ENCODE data around the gene BANP. TPM values are rescaled to one million over a fixed set of nuclear protein-coding genes. Genes with fewer than 3 reads are reported as not detected.
A peak's percentile ranks its signal among the peaks of the same experiment; 100 is the strongest.
"Not testable (repeated sequence)": the region's sequence is repeated elsewhere in the genome, so short reads cannot be mapped to it uniquely, and the experiment has no call there.

Gene BANP
- total and polyA plus RNA-seq, 2 experiments from 2014 or later = 14.8 TPM

GRCh38 chr16:88087517-88087877 is 136.3 kb downstream of the BANP start:
- in situ Hi-C loops (cut with MboI) = no loop called here
- H3K79me2 ChIP-seq (ENCODE audit: insufficient read depth) = no peaks in the 10 kb centered on the region
- no peak overlapping the region for H3K9ac ChIP-seq
- no peaks in the 10 kb centered on the region for H3K9me3 ChIP-seq (ENCODE audit: low read depth)
- H3K36me3 ChIP-seq (ENCODE audit: low read depth) = no peaks in the 10 kb centered on the region
- H3K4me1 ChIP-seq (ENCODE audit: insufficient read depth) = peaks cover 3% of the 10 kb centered on the region; the same call in 1 of the 2 replicates
- no peak overlapping the region for H2AFZ ChIP-seq
- TF ChIP-seq EZH2 (IDR thresholded peaks at IDR 0.05; ENCODE audit: insufficient read depth, poor library complexity, severe bottlenecking) (no peak), EZH2phosphoT487 (IDR thresholded peaks at IDR 0.05; ENCODE audit: insufficient read depth, low read depth) (peak; percentile 84; the same call in 1 of the 2 replicates)
- H3K4me2 ChIP-seq (ENCODE audit: unreplicated experiment) = no peak overlapping the region
- no peak for DNase-seq
- peaks cover 41% of the 10 kb centered on the region for H3K27me3 ChIP-seq (replicated peaks; ENCODE audit: insufficient read depth)
- no peaks in the 10 kb centered on the region for H4K20me1 ChIP-seq (ENCODE audit: insufficient read depth)
- no peak overlapping the region for H3K27ac ChIP-seq
- WGBS, 2 experiments (ENCODE audit: low coverage in 1 of 2, low lambda C conversion rate in 2 of 2, missing lambda C conversion rate in 2 of 2) = 7 to 13% methylated on average over 13 to 16 of the region's 16 CpGs
- H3K4me3 ChIP-seq = no peak overlapping the region
- no peaks in the 10 kb centered on the region for H3K9me2 ChIP-seq (ENCODE audit: insufficient read depth)
- H3F3A ChIP-seq (ENCODE audit: insufficient read depth) = peaks cover 4% of the 10 kb centered on the region; the same call in 1 of the 2 replicates

- Histone ChIP-seq H3K79me2 (ENCODE audit: insufficient read depth) (no peaks in the 10 kb centered on the region), H3K4me3 (no peak overlapping the region), H4K20me1 (ENCODE audit: insufficient read depth) (no peaks in the 10 kb centered on the region), H2AFZ (no peak overlapping the region), H3K9me3 (ENCODE audit: low read depth) (no peaks in the 10 kb centered on the region), H3F3A (ENCODE audit: insufficient read depth) (peaks cover 4% of the 10 kb centered on the region; the same call in 1 of the 2 replicates), H3K4me2 (ENCODE audit: unreplicated experiment) (no peak overlapping the region), H3K27me3 (replicated peaks; ENCODE audit: insufficient read depth) (peaks cover 41% of the 10 kb centered on the region), H3K9ac (no peak overlapping the region), H3K27ac (no peak overlapping the region), H3K9me2 (ENCODE audit: insufficient read depth) (no peaks in the 10 kb centered on the region), H3K36me3 (ENCODE audit: low read depth) (no peaks in the 10 kb centered on the region), H3K4me1 (ENCODE audit: insufficient read depth) (peaks cover 3% of the 10 kb centered on the region; the same call in 1 of the 2 replicates)
- TF ChIP-seq EZH2phosphoT487 (IDR thresholded peaks at IDR 0.05; ENCODE audit: insufficient read depth, low read depth) (0 out of 2 replicates have a peak, but pooled peaks have one; percentile 8), EZH2 (IDR thresholded peaks at IDR 0.05; ENCODE audit: insufficient read depth, poor library complexity, severe bottlenecking) (no peak)
- in situ Hi-C loops (cut with MboI) = no loop called here
- 6 to 17% methylated on average over 17 to 19 of the region's 20 CpGs for WGBS, 2 experiments (ENCODE audit: low coverage in 1 of 2, low lambda C conversion rate in 2 of 2, missing lambda C conversion rate in 2 of 2)
- peak; percentile 47 for DNase-seq
These were observed 136.9 kb downstream of the BANP start for GRCh38 chr16:88088161-88088581.

- H4K20me1 ChIP-seq (ENCODE audit: insufficient read depth); H3K9me3 ChIP-seq (ENCODE audit: low read depth); H3K4me3 ChIP-seq; in situ Hi-C loops (cut with MboI); DNase-seq; H3K36me3 ChIP-seq (ENCODE audit: low read depth); H3K79me2 ChIP-seq (ENCODE audit: insufficient read depth); H2AFZ ChIP-seq; H3F3A ChIP-seq (ENCODE audit: insufficient read depth); H3K4me1 ChIP-seq (ENCODE audit: insufficient read depth); H3K27ac ChIP-seq; H3K4me2 ChIP-seq (ENCODE audit: unreplicated experiment); H3K9ac ChIP-seq; H3K9me2 ChIP-seq (ENCODE audit: insufficient read depth): not testable (repeated sequence)
- WGBS, 2 experiments (ENCODE audit: low coverage in 1 of 2, low lambda C conversion rate in 2 of 2, missing lambda C conversion rate in 2 of 2) = 13 to 24% methylated on average over 10 of the region's 10 CpGs
- peaks cover 41% of the 10 kb centered on the region for H3K27me3 ChIP-seq (replicated peaks; ENCODE audit: insufficient read depth)
- 0 out of 2 replicates have a peak, but pooled peaks have one; percentile 47 for TF ChIP-seq EZH2phosphoT487 (IDR thresholded peaks at IDR 0.05; ENCODE audit: insufficient read depth, low read depth)
These were observed 137.4 kb downstream of the BANP start for GRCh38 chr16:88088611-88089010.

- H3K9ac ChIP-seq; in situ Hi-C loops (cut with MboI); H3K79me2 ChIP-seq (ENCODE audit: insufficient read depth); H3K4me3 ChIP-seq; H3K4me1 ChIP-seq (ENCODE audit: insufficient read depth); H3F3A ChIP-seq (ENCODE audit: insufficient read depth); H3K27ac ChIP-seq; H3K4me2 ChIP-seq (ENCODE audit: unreplicated experiment); H3K9me2 ChIP-seq (ENCODE audit: insufficient read depth); DNase-seq; H2AFZ ChIP-seq; H4K20me1 ChIP-seq (ENCODE audit: insufficient read depth); H3K36me3 ChIP-seq (ENCODE audit: low read depth); H3K9me3 ChIP-seq (ENCODE audit: low read depth): not testable (repeated sequence)
- H3K27me3 ChIP-seq (replicated peaks; ENCODE audit: insufficient read depth) = peaks cover 41% of the 10 kb centered on the region
- 17 to 26% methylated on average over 12 to 14 of the region's 15 CpGs for WGBS, 2 experiments (ENCODE audit: low coverage in 1 of 2, low lambda C conversion rate in 2 of 2, missing lambda C conversion rate in 2 of 2)
These were observed 137.8 kb downstream of the BANP start for GRCh38 chr16:88089071-88089470.

Data from GM23248 (cell line).